ENCODE measurements around the gene TMEM18.

Gene TMEM18

GRCh38 chr2:641872-642815, 35.1 kb downstream of the TMEM18 start:
- no peak for TF ChIP-seq CTCF (IDR thresholded peaks at IDR 0.05; ENCODE audit: insufficient read depth, missing control alignments)
- DNase-seq (ENCODE audit: insufficient read length, low spot score) = no peak
- no peak for FAIRE-seq

GRCh38 chr2:641164-641871, 35.9 kb downstream of the TMEM18 start:
- TF ChIP-seq CTCF (IDR thresholded peaks at IDR 0.05; ENCODE audit: insufficient read depth, missing control alignments) = no peak
- no peak for FAIRE-seq
- DNase-seq (ENCODE audit: insufficient read length, low spot score) = no peak

GRCh38 chr2:639703-640102, 37.5 kb downstream of the TMEM18 start:
- FAIRE-seq = no peak
- TF ChIP-seq CTCF (IDR thresholded peaks at IDR 0.05; ENCODE audit: insufficient read depth, missing control alignments) = no peak
- no peak for DNase-seq (ENCODE audit: insufficient read length, low spot score)

GRCh38 chr2:637804-638203, 39.4 kb downstream of the TMEM18 start:
- no peak for DNase-seq (ENCODE audit: insufficient read length, low spot score)
- no peak for TF ChIP-seq CTCF (IDR thresholded peaks at IDR 0.05; ENCODE audit: insufficient read depth, missing control alignments)
- FAIRE-seq = no peak

GRCh38 chr2:637406-637776, 39.8 kb downstream of the TMEM18 start:
- FAIRE-seq (no peak), DNase-seq (ENCODE audit: insufficient read length, low spot score) (no peak)
- TF ChIP-seq CTCF (IDR thresholded peaks at IDR 0.05; ENCODE audit: insufficient read depth, missing control alignments) = no peak

- DNase-seq (ENCODE audit: insufficient read length, low spot score) (peak; percentile 41), FAIRE-seq (no peak)
- peak; percentile 63 for TF ChIP-seq CTCF (IDR thresholded peaks at IDR 0.05; ENCODE audit: insufficient read depth, missing control alignments)
Measured at GRCh38 chr2:636641-637405, 40.4 kb downstream of the TMEM18 start.

Measured in D721Med (cell line).